GM19467 (cell line): ENCODE results near the gene SLCO4A1.

ENCODE experiments used
- ATAC-seq: cut with Tn5 transposase; IDR thresholded peaks from one replicate; pipeline ENCODE4 v1.9.1; 2021; ENCODE audit warnings: mild to moderate bottlenecking, moderate library complexity; ENCODE audit not compliant: unreplicated experiment

SLCO4A1 gene

GRCh38 chr20:62606551-62607201 lies 35.6 kb upstream of the SLCO4A1 start:
- no peak for ATAC-seq

GRCh38 chr20:62607366-62608217 lies 34.7 kb upstream of the SLCO4A1 start:
- no peak for ATAC-seq

- ATAC-seq = no peak
These were observed 34.1 kb upstream of the SLCO4A1 start for GRCh38 chr20:62608218-62608565.

- ATAC-seq = no peak
These were observed 33.0 kb upstream of the SLCO4A1 start for GRCh38 chr20:62609279-62609720.

- no peak for ATAC-seq
These were observed 32.2 kb upstream of the SLCO4A1 start for GRCh38 chr20:62609811-62610757.

GRCh38 chr20:62611012-62611411 lies 31.3 kb upstream of the SLCO4A1 start:
- ATAC-seq = no peak

- ATAC-seq = no peak
These were observed 30.5 kb upstream of the SLCO4A1 start for GRCh38 chr20:62611819-62612218.

GRCh38 chr20:62614085-62614960 lies 28.0 kb upstream of the SLCO4A1 start:
- ATAC-seq = no peak

GRCh38 chr20:62614961-62615680 lies 27.2 kb upstream of the SLCO4A1 start:
- no peak for ATAC-seq

- ATAC-seq = no peak
These were observed 26.5 kb upstream of the SLCO4A1 start for GRCh38 chr20:62615750-62616251.

GRCh38 chr20:62616728-62617621 lies 25.3 kb upstream of the SLCO4A1 start:
- no peak for ATAC-seq

- ATAC-seq = no peak
These were observed 24.4 kb upstream of the SLCO4A1 start for GRCh38 chr20:62617711-62618483.

- ATAC-seq = no peak
These were observed 23.4 kb upstream of the SLCO4A1 start for GRCh38 chr20:62618611-62619529.

GRCh38 chr20:62620625-62621024 lies 21.7 kb upstream of the SLCO4A1 start:
- ATAC-seq = no peak

- no peak for ATAC-seq
These were observed 20.8 kb upstream of the SLCO4A1 start for GRCh38 chr20:62621251-62622110.
